ENCODE results near the gene CELF4.
A peak's percentile ranks its signal among the peaks of the same experiment; 100 is the strongest.

CELF4 gene

GRCh38 chr18:37565101-37565976, at the start of gene CELF4:
Gene CELF4, minus strand, starts transcription at chr18:37565798.
- DNase-seq (ENCODE audit: low spot score) = no peak

- DNase-seq (ENCODE audit: low spot score) = no peak
These were observed 47.6 kb upstream of the CELF4 start for GRCh38 chr18:37613253-37613565.

- DNase-seq (ENCODE audit: low spot score) = no peak
These were observed 47.1 kb upstream of the CELF4 start for GRCh38 chr18:37612524-37613252.

- DNase-seq (ENCODE audit: low spot score) = no peak
These were observed 46.1 kb upstream of the CELF4 start for GRCh38 chr18:37611614-37612279.

GRCh38 chr18:37608876-37609275, 43.3 kb upstream of the CELF4 start:
- DNase-seq (ENCODE audit: low spot score) = no peak

- DNase-seq (ENCODE audit: low spot score) = no peak
These were observed 41.7 kb upstream of the CELF4 start for GRCh38 chr18:37607281-37607680.

- DNase-seq (ENCODE audit: low spot score) = no peak
These were observed 38.4 kb upstream of the CELF4 start for GRCh38 chr18:37604032-37604431.

- no peak for DNase-seq (ENCODE audit: low spot score)
These were observed 33.6 kb upstream of the CELF4 start for GRCh38 chr18:37598966-37599896.

GRCh38 chr18:37598396-37598795, 32.8 kb upstream of the CELF4 start:
- DNase-seq (ENCODE audit: low spot score) = no peak

GRCh38 chr18:37590346-37590745, 24.7 kb upstream of the CELF4 start:
- DNase-seq (ENCODE audit: low spot score) = no peak

- no peak for DNase-seq (ENCODE audit: low spot score)
These were observed 22.7 kb upstream of the CELF4 start for GRCh38 chr18:37588289-37588688.

- DNase-seq (ENCODE audit: low spot score) = no peak
These were observed 21.1 kb upstream of the CELF4 start for GRCh38 chr18:37586656-37587225.

GRCh38 chr18:37584952-37585695, 19.5 kb upstream of the CELF4 start:
- no peak for DNase-seq (ENCODE audit: low spot score)

GRCh38 chr18:37584217-37584616, 18.6 kb upstream of the CELF4 start:
- DNase-seq (ENCODE audit: low spot score) = no peak

- DNase-seq (ENCODE audit: low spot score) = no peak
These were observed 16.7 kb upstream of the CELF4 start for GRCh38 chr18:37582261-37582660.

GRCh38 chr18:37578886-37579513, 13.4 kb upstream of the CELF4 start:
- DNase-seq (ENCODE audit: low spot score) = peak; percentile 58

- DNase-seq (ENCODE audit: low spot score) = no peak
These were observed 12.6 kb upstream of the CELF4 start for GRCh38 chr18:37578182-37578678.

GRCh38 chr18:37577051-37577611, 11.5 kb upstream of the CELF4 start:
- no peak for DNase-seq (ENCODE audit: low spot score)

GRCh38 chr18:37575646-37576045, 10.0 kb upstream of the CELF4 start:
- DNase-seq (ENCODE audit: low spot score) = no peak

GRCh38 chr18:37574113-37574512, 8.5 kb upstream of the CELF4 start:
- no peak for DNase-seq (ENCODE audit: low spot score)

All from NAMALWA (cell line).